Measurements from ENCODE around the gene CCDC27. TPM values are rescaled to one million over a fixed set of nuclear protein-coding genes. Genes with fewer than 3 reads are reported as not detected.

CCDC27 gene
- polyA plus RNA-seq, 3 donors = not detected

- no peaks in the 10 kb centered on the region for H3K4me1 Mint-ChIP-seq
- H3K4me3 Mint-ChIP-seq = no peak overlapping the region
- no peaks in the 10 kb centered on the region for H3K79me2 ChIP-seq (ENCODE audit: insufficient read depth, low read length)
- no peak overlapping the region for H3K9ac ChIP-seq (ENCODE audit: insufficient read depth, low read length, poor library complexity, severe bottlenecking)
- H3K4me2 ChIP-seq (replicated peaks; ENCODE audit: extremely low read depth, low read length, poor library complexity, severe bottlenecking) = no peak overlapping the region
- no peak for DNase-seq
- no CpG with 5 or more reads among the region's 6 CpGs for WGBS (ENCODE audit: insufficient coverage)
- no peak overlapping the region for H3K4me3 ChIP-seq (replicated peaks in 1 of 3; ENCODE audit: low read depth in 2 of 3, low read length in 3 of 3)
- H3K9me3 Mint-ChIP-seq = peaks cover 0 to 11% (median 4%) of the 10 kb centered on the region in 7 donors
- H3K27me3 ChIP-seq (ENCODE audit: control insufficient read depth in 2 of 2, insufficient read depth in 2 of 2, low read length in 2 of 2) = peaks cover 0 to 7% of the 10 kb centered on the region in 2 donors
- no peaks in the 10 kb centered on the region for H4K20me1 ChIP-seq (ENCODE audit: insufficient read depth, low read length)
- no peak overlapping the region for H3K27ac ChIP-seq (ENCODE audit: low read depth in 1 of 2, low read length in 2 of 2)
- no peaks in the 10 kb centered on the region for H3K9me3 ChIP-seq (replicated peaks in 1 of 2; ENCODE audit: control insufficient read depth in 1 of 2, insufficient read depth in 1 of 2, low read length in 2 of 2)
- H3K27ac Mint-ChIP-seq = no peak overlapping the region
- intact Hi-C loops (cut with micrococcal nuclease) = no loop called here
- peaks cover 5 to 22% (median 6%) of the 10 kb centered on the region in 3 donors for H3K27me3 Mint-ChIP-seq (ENCODE audit: low read depth in 3 of 3)
- no peaks in the 10 kb centered on the region for H3K4me1 ChIP-seq (ENCODE audit: control insufficient read depth in 1 of 2, insufficient read depth in 2 of 2, low read length in 2 of 2)
- no peak for TF ChIP-seq CTCF (IDR thresholded peaks at IDR 0.05)
- no peaks in the 10 kb centered on the region for H3K36me3 Mint-ChIP-seq
- H2AFZ ChIP-seq (ENCODE audit: insufficient read depth, low read depth, low read length, poor library complexity, severe bottlenecking) = no peak overlapping the region
- H3K36me3 ChIP-seq (replicated peaks in 1 of 2; ENCODE audit: control insufficient read depth in 1 of 2, insufficient read depth in 2 of 2, low read length in 2 of 2) = no peaks in the 10 kb centered on the region
These were observed 6.9 kb downstream of the CCDC27 start for GRCh38 chr1:3759164-3759563.

- Histone ChIP-seq H3K9me3 (replicated peaks in 1 of 2; ENCODE audit: control insufficient read depth in 1 of 2, insufficient read depth in 1 of 2, low read length in 2 of 2) (no peaks in the 10 kb centered on the region), H3K36me3 (replicated peaks in 1 of 2; ENCODE audit: control insufficient read depth in 1 of 2, insufficient read depth in 2 of 2, low read length in 2 of 2) (no peaks in the 10 kb centered on the region), H2AFZ (ENCODE audit: insufficient read depth, low read depth, low read length, poor library complexity, severe bottlenecking) (no peak overlapping the region), H3K27ac (ENCODE audit: low read depth in 1 of 2, low read length in 2 of 2) (no peak overlapping the region), H3K9ac (ENCODE audit: insufficient read depth, low read length, poor library complexity, severe bottlenecking) (no peak overlapping the region), H3K79me2 (ENCODE audit: insufficient read depth, low read length) (no peaks in the 10 kb centered on the region), H4K20me1 (ENCODE audit: insufficient read depth, low read length) (no peaks in the 10 kb centered on the region), H3K4me3 (replicated peaks in 1 of 3; ENCODE audit: low read depth in 2 of 3, low read length in 3 of 3) (no peak overlapping the region), H3K4me1 (ENCODE audit: control insufficient read depth in 1 of 2, insufficient read depth in 2 of 2, low read length in 2 of 2) (no peaks in the 10 kb centered on the region), H3K4me2 (replicated peaks; ENCODE audit: extremely low read depth, low read length, poor library complexity, severe bottlenecking) (no peak overlapping the region), H3K27me3 (ENCODE audit: control insufficient read depth in 2 of 2, insufficient read depth in 2 of 2, low read length in 2 of 2) (peaks cover 0 to 7% of the 10 kb centered on the region in 2 donors)
- Mint-ChIP-seq H3K36me3 (no peaks in the 10 kb centered on the region), H3K27me3 (ENCODE audit: low read depth in 3 of 3) (peaks cover 5 to 20% (median 6%) of the 10 kb centered on the region in 3 donors), H3K9me3 (peaks cover 0 to 11% (median 4%) of the 10 kb centered on the region in 7 donors), H3K4me3 (no peak overlapping the region), H3K4me1 (no peaks in the 10 kb centered on the region), H3K27ac (no peak overlapping the region)
- 86% methylated on average over 2 of the region's 6 CpGs for WGBS (ENCODE audit: insufficient coverage)
- TF ChIP-seq CTCF (IDR thresholded peaks at IDR 0.05) = no peak
- DNase-seq = no peak
- intact Hi-C loops (cut with micrococcal nuclease) = no loop called here
These were observed 7.5 kb downstream of the CCDC27 start for GRCh38 chr1:3759796-3760195.
